Sigmoid colon (tissue), 7 donors: Measurements from ENCODE around the gene DGKD. TPM values are rescaled to one million over a fixed set of nuclear protein-coding genes. Genes with fewer than 3 reads are reported as not detected.

Experiments
- DNase-seq: peaks from one replicate; pipeline ENCODE4 v3.0.0-alpha.2; 2019
- H3K27ac ChIP-seq, 4 donors: fragments of 200-600 bp; sonication (generic); one replicate each; pipeline ENCODE4 v1.5.1; 2016 to 2019; ENCODE audit warnings: mild to moderate bottlenecking in 1 of 4
- H3K27me3 ChIP-seq, 3 donors: fragments of 200-600 bp; sonication (generic); one replicate each; pipeline ENCODE4 v1.5.1; 2019; ENCODE audit warnings: mild to moderate bottlenecking in 1 of 3
- H3K36me3 ChIP-seq, 4 donors: fragments of 200-600 bp; sonication (generic); one replicate each; pipeline ENCODE4 v1.5.1; 2016 to 2019
- H3K4me1 ChIP-seq, 4 donors: fragments of 200-600 bp; sonication (generic); one replicate each; pipeline ENCODE4 v1.5.1; 2017 to 2019
- H3K4me3 ChIP-seq, 4 donors: fragments of 200-600 bp; sonication (generic); one replicate each; pipeline ENCODE4 v1.5.1; 2017 to 2019; ENCODE audit warnings: mild to moderate bottlenecking in 2 of 4, moderate library complexity in 1 of 4
- H3K9me3 ChIP-seq, 4 donors: fragments of 200-600 bp in 3 of 4; sonication (generic) in 3 of 4; one replicate each; pipeline versions ENCODE4 v1.5.1 to v1.6.1; 2013 to 2019
- EP300 ChIP-seq, 4 donors: sonication (generic); formaldehyde crosslinking; IDR thresholded peaks; one replicate each; pipeline ENCODE4 v1.6.1; 2017; ENCODE audit warnings: antibody characterized with exemption in 4 of 4
- POLR2A ChIP-seq, 2 donors: fragments of 450-650 bp; IDR thresholded peaks; one replicate each; pipeline ENCODE4 v1.6.1; 2016; ENCODE audit warnings: antibody characterized with exemption in 2 of 2, mild to moderate bottlenecking in 2 of 2, moderate library complexity in 2 of 2
- POLR2AphosphoS5 ChIP-seq, 4 donors: sonication (generic); formaldehyde crosslinking; IDR thresholded peaks; one replicate each; pipeline ENCODE4 v1.6.1; 2017; ENCODE audit warnings: antibody characterized with exemption in 4 of 4
- WGBS, 2 donors: extraction: QIAGEN DNeasy Blood & Tissue Kit; methylation state at CpG; one replicate each; pipeline ENCODE4 v1.1.7; 2013; 5-methylcytosine and 5-hydroxymethylcytosine counted together
- intact Hi-C: fragments of 100-400 bp; cut with DNase I; formaldehyde crosslinking; loops from one replicate; pipeline ENCODE4 v1.15.1; 2023
- polyA plus RNA-seq, 3 donors: library from polyadenylated mRNA; stranded (reverse); fragments of 200-250 nt; gene quantifications; one replicate each; pipeline ENCODE4 v1.2.3, GENCODE V29; 2013
- total RNA-seq, 4 donors: library from RNA; depleted of rRNA; stranded (reverse); fragments of >200 nt; gene quantifications; one replicate each; pipeline ENCODE4 v1.1.0, GENCODE V29; 2016
- TF ChIP-seq, protein P1 (sequence below), 4 experiments: fragments of 450-650 bp in 3 of 4; fragments of 200-600 bp in 1 of 4; IDR thresholded peaks; one replicate each; pipeline ENCODE4 v1.5.1; 2016 to 2019; ENCODE audit warnings: antibody characterized with exemption in 4 of 4, mild to moderate bottlenecking in 3 of 4, moderate library complexity in 2 of 4
- donor health status: healthy with polysubstance abuse.
- donor health status: Bipolar disorder and iron deficiency.
- donor health status: healthy.

Gene DGKD
- total and polyA plus RNA-seq, 7 donors = 10.7 to 67.0 (median 19.7) TPM

DNA sequence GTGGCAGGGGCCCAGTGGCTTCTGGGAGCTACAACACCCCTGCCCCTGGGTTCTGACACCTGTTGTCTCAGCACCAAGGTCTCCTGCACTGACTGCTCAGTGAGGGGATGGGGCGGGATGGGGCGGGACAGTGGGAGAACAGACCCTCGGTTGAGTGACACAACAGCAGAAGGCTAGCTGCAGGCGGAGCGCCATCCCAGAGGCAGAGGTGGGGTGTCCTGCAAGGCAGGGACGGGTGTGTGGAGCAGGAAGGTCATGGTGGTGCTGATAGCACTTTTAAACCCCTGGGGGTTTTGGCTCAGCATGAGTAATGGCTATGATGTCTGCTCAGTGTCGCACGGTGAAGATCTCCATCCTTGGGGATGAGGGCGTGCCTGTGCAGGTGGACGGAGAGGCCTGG lies 105.1 kb downstream of the DGKD start:
- no peak for DNase-seq
- intact Hi-C loops = no loop called here
- WGBS, 2 donors = 94 to 97% methylated on average over 10 of the region's 10 CpGs
- H3K36me3 ChIP-seq = peaks cover 18 to 100% (median 67%) of the 10 kb centered on the region in 4 donors
- H3K9me3 ChIP-seq = no peaks in the 10 kb centered on the region
- no peak overlapping the region for H3K27ac ChIP-seq
- H3K4me1 ChIP-seq = no peaks in the 10 kb centered on the region
- H3K4me3 ChIP-seq = no peak overlapping the region
- H3K27me3 ChIP-seq = no peaks in the 10 kb centered on the region
- TF ChIP-seq, protein P1, sequence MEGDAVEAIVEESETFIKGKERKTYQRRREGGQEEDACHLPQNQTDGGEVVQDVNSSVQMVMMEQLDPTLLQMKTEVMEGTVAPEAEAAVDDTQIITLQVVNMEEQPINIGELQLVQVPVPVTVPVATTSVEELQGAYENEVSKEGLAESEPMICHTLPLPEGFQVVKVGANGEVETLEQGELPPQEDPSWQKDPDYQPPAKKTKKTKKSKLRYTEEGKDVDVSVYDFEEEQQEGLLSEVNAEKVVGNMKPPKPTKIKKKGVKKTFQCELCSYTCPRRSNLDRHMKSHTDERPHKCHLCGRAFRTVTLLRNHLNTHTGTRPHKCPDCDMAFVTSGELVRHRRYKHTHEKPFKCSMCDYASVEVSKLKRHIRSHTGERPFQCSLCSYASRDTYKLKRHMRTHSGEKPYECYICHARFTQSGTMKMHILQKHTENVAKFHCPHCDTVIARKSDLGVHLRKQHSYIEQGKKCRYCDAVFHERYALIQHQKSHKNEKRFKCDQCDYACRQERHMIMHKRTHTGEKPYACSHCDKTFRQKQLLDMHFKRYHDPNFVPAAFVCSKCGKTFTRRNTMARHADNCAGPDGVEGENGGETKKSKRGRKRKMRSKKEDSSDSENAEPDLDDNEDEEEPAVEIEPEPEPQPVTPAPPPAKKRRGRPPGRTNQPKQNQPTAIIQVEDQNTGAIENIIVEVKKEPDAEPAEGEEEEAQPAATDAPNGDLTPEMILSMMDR (IDR thresholded peaks at IDR 0.05) = no peak
- TF ChIP-seq POLR2AphosphoS5 (IDR thresholded peaks at IDR 0.05) (no peak), EP300 (IDR thresholded peaks at IDR 0.05) (no peak), POLR2A (IDR thresholded peaks at IDR 0.05) (no peak)

DNA sequence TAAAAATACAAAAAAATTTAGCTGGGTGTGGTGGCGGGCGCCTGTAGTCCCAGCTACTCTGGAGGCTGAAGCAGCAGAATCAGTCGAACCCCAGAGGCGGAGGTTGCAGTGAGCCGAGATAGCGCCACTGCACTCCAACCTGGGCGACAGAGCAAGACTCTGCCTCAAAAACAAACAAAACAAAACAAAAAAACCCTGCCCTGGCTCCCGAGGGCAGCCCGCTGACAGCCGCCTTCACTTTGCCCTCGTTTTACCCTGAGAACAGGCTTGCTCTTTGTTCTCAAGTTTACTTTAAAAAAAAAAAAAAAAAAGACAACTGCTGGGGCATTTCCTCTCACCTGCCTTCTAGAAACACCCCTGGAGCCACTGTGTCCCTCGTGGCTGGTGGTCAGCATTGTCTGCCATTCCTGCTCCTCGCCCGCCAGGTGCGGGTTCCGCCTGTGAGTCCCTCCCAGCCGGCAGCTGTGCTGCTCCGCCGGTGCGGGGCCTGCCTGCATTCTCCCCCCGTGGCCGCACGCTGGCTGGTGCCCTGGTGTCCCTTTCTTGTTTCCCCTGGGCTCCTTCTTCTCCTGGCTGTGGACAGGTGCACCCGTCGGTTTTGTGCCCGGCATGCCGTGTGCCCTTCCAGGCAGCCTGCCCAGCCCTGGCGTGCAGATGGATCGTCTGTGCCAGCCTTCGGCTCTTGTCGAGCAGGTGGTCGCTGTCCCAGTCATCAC lies 106.6 kb downstream of the DGKD start:
- Histone ChIP-seq H3K27me3 (no peaks in the 10 kb centered on the region), H3K4me1 (no peaks in the 10 kb centered on the region), H3K9me3 (no peaks in the 10 kb centered on the region), H3K36me3 (peaks cover 18 to 100% (median 62%) of the 10 kb centered on the region in 4 donors), H3K27ac (no peak overlapping the region), H3K4me3 (no peak overlapping the region)
- WGBS, 2 donors = 22 to 67% methylated on average over 32 of the region's 32 CpGs
- no peak for DNase-seq
- intact Hi-C loops = no loop called here
- TF ChIP-seq, protein P1 (IDR thresholded peaks at IDR 0.05) = no peak
- TF ChIP-seq POLR2AphosphoS5 (IDR thresholded peaks at IDR 0.05) (no peak), EP300 (IDR thresholded peaks at IDR 0.05) (no peak), POLR2A (IDR thresholded peaks at IDR 0.05) (no peak)

DNA sequence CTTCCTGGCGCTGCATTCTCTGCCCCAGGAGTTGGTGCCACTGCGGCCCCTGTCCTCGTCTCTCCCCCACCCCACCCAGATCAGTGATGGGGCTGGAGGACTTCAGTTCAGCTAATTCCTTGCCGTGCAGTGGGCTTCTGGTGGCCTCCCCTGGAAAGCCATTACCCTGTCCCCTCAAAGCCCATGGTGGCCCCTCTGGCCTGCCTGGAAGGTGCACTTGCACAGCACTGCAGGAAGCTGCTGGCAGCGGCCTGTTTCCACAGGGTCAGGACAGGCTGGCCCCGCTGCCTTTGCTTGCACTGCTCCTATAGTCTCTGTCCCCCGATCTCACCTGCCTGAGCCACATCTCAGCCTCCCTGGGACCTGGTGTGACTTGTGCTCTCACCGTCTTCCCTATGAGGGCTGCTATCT lies 107.2 kb downstream of the DGKD start:
- H3K27me3 ChIP-seq = no peaks in the 10 kb centered on the region
- intact Hi-C loops = no loop called here
- 66 to 85% methylated on average over 8 of the region's 8 CpGs for WGBS, 2 donors
- peaks cover 18 to 100% (median 60%) of the 10 kb centered on the region in 4 donors for H3K36me3 ChIP-seq
- H3K9me3 ChIP-seq = no peaks in the 10 kb centered on the region
- no peak overlapping the region for H3K4me3 ChIP-seq
- H3K27ac ChIP-seq = no peak overlapping the region
- no peak for DNase-seq
- H3K4me1 ChIP-seq = no peaks in the 10 kb centered on the region
- TF ChIP-seq POLR2A (IDR thresholded peaks at IDR 0.05) (no peak), EP300 (IDR thresholded peaks at IDR 0.05) (no peak), POLR2AphosphoS5 (IDR thresholded peaks at IDR 0.05) (no peak)
- TF ChIP-seq, protein P1 (IDR thresholded peaks at IDR 0.05) = no peak

DNA sequence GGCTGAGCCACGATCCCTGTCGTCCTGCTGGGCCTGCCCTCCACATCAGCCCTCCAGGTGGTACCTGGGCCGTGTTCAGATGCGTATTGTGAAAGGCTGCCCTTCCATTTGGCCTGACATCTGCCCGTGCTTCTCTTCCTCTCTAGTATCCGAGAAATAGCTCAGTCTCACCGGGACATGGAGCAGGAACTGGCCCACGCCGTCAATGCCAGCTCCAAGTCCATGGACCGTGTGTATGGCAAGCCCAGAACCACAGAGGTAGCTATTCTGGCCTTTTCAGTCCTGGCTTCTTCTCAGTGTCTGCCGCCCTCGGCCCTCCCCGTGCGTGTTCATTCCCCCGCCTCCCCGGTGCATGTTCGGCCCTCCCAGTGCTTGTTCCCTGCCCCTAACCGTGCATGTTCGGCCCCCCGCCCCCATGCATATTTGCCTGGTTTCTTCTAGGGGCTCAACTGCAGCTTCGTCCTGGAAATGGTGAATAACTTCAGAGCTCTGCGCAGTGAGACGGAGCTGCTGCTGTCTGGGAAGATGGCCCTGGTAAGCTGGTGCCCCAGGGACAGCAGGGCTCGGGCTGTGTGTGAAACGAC lies 108.0 kb downstream of the DGKD start:
- Histone ChIP-seq H3K36me3 (peaks cover 24 to 100% (median 57%) of the 10 kb centered on the region in 4 donors), H3K4me1 (no peaks in the 10 kb centered on the region), H3K9me3 (no peaks in the 10 kb centered on the region), H3K4me3 (no peak overlapping the region), H3K27ac (no peak overlapping the region), H3K27me3 (no peaks in the 10 kb centered on the region)
- TF ChIP-seq EP300 (IDR thresholded peaks at IDR 0.05) (no peak), POLR2A (IDR thresholded peaks at IDR 0.05) (no peak), POLR2AphosphoS5 (IDR thresholded peaks at IDR 0.05) (no peak)
- TF ChIP-seq, protein P1 (IDR thresholded peaks at IDR 0.05) = no peak
- intact Hi-C loops = no loop called here
- WGBS, 2 donors = 96 to 97% methylated on average over 25 of the region's 25 CpGs
- DNase-seq = no peak
